GM18520 (cell line): ENCODE data around the gene HAPLN1.

Experiments used
- ATAC-seq: cut with Tn5 transposase; IDR thresholded peaks from one replicate; pipeline ENCODE4 v1.9.1; 2021; ENCODE audit not compliant: unreplicated experiment

HAPLN1 gene

GRCh38 chr5:83718936-83719495 lies 1.6 kb downstream of the HAPLN1 start:
- no peak for ATAC-seq

GRCh38 chr5:83718195-83718825 lies 2.3 kb downstream of the HAPLN1 start:
- peak; percentile 78 for ATAC-seq

GRCh38 chr5:83715236-83716065 lies 5.2 kb downstream of the HAPLN1 start:
- no peak for ATAC-seq

- ATAC-seq, result no peak
Measured at GRCh38 chr5:83714810-83715209, 5.8 kb downstream of the HAPLN1 start.

GRCh38 chr5:83711982-83712601 lies 8.6 kb downstream of the HAPLN1 start:
- peak; percentile 61 for ATAC-seq

GRCh38 chr5:83709973-83710372 lies 10.7 kb downstream of the HAPLN1 start:
- ATAC-seq, result no peak

- ATAC-seq, result no peak
Measured at GRCh38 chr5:83708170-83708569, 12.5 kb downstream of the HAPLN1 start.

- ATAC-seq, result no peak
Measured at GRCh38 chr5:83703059-83703458, 17.6 kb downstream of the HAPLN1 start.

GRCh38 chr5:83701886-83702285 lies 18.8 kb downstream of the HAPLN1 start:
- ATAC-seq, result no peak

- ATAC-seq, result no peak
Measured at GRCh38 chr5:83689881-83690280, 30.8 kb downstream of the HAPLN1 start.

GRCh38 chr5:83688281-83688680 lies 32.4 kb downstream of the HAPLN1 start:
- no peak for ATAC-seq

- ATAC-seq, result no peak
Measured at GRCh38 chr5:83687124-83687619, 33.5 kb downstream of the HAPLN1 start.

- ATAC-seq, result no peak
Measured at GRCh38 chr5:83686251-83686650, 34.4 kb downstream of the HAPLN1 start.

GRCh38 chr5:83683836-83684235 lies 36.8 kb downstream of the HAPLN1 start:
- no peak for ATAC-seq

GRCh38 chr5:83672646-83673045 lies 48.0 kb downstream of the HAPLN1 start:
- ATAC-seq, result no peak

- no peak for ATAC-seq
Measured at GRCh38 chr5:83672158-83672557, 48.5 kb downstream of the HAPLN1 start.

GRCh38 chr5:83665631-83666030 lies 55.0 kb downstream of the HAPLN1 start:
- no peak for ATAC-seq

- no peak for ATAC-seq
Measured at GRCh38 chr5:83662558-83662957, 58.1 kb downstream of the HAPLN1 start.

- no peak for ATAC-seq
Measured at GRCh38 chr5:83657807-83658525, 62.7 kb downstream of the HAPLN1 start.

- ATAC-seq, result peak; percentile 50
Measured at GRCh38 chr5:83654427-83654994, 66.1 kb downstream of the HAPLN1 start.

- ATAC-seq, result peak; percentile 67
Measured at GRCh38 chr5:83653669-83654068, 67.0 kb downstream of the HAPLN1 start.
